C4-2B (cell line): ENCODE measurements around the gene GMEB2.
"Not testable (repeated sequence)": the region's sequence is repeated elsewhere in the genome, so short reads cannot be mapped to it uniquely, and the experiment has no call there.

ENCODE experiments used
- H3K27ac ChIP-seq: fragments of 450-650 bp; 2 replicates; pipeline ENCODE4 v1.5.1; 2017
- ZFX ChIP-seq: fragments of 450-650 bp; IDR thresholded peaks from 2 replicates; pipeline ENCODE4 v1.6.1; 2017
- TF ChIP-seq, protein P1 (sequence below): fragments of 450-650 bp; conservative IDR thresholded peaks from 2 replicates; pipeline ENCODE4 v1.5.1; 2017; ENCODE audit warnings: mild to moderate bottlenecking

GMEB2 gene

DNA sequence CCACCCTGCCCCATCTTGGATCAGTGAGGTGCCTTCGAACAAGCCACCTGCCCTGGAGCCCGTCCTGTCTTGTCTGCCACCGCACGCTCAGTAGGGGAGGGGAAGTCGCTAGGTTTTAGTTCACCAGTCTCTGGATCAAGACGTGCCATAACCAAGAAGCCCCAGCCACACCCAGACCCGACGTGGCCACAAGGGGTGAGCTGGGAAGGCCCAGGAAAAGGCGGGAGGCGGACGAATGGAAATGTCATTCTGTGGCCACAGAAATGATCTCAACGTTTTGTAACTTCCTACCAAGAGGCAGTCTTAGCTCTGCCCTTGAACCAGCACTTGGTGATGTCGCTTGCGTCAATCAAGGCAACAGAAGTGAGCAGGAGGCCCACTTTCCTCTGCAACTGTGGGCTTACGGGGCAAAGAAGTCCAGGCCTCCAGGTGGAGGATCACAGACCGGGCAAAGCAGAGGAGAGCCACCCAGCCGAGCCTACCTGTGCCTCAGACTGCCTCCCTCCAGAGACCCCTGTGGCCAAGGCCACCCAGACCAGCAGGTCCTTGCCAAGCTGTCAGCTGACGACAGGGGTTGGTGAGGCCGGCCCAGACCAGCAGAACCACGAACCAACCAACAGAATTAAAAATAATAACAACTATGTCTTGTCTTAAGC lies 14.5 kb downstream of the GMEB2 start:
- H3K27ac ChIP-seq: no peak overlapping the region
- TF ChIP-seq, protein P1, sequence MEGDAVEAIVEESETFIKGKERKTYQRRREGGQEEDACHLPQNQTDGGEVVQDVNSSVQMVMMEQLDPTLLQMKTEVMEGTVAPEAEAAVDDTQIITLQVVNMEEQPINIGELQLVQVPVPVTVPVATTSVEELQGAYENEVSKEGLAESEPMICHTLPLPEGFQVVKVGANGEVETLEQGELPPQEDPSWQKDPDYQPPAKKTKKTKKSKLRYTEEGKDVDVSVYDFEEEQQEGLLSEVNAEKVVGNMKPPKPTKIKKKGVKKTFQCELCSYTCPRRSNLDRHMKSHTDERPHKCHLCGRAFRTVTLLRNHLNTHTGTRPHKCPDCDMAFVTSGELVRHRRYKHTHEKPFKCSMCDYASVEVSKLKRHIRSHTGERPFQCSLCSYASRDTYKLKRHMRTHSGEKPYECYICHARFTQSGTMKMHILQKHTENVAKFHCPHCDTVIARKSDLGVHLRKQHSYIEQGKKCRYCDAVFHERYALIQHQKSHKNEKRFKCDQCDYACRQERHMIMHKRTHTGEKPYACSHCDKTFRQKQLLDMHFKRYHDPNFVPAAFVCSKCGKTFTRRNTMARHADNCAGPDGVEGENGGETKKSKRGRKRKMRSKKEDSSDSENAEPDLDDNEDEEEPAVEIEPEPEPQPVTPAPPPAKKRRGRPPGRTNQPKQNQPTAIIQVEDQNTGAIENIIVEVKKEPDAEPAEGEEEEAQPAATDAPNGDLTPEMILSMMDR: no peak
- TF ChIP-seq ZFX: no peak

DNA sequence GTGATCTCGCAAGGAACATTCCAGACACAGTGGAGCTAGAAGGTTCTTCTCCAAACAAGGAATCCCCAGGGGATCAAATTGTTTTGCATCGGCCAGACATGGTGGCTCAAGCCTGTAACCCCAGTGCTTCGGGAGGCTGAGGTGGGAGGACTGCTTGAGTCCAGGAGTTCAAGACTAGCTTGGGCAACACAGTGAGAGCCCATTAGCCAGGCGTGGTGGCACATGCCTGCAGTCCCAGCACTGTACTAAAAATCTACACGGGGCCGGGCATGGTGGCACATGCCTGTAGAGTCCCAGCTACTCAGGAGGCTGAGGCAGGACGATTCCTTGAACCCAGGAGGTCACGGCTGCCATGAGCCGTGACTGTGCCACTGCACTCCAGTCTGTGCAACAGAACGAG lies 15.3 kb downstream of the GMEB2 start:
- H3K27ac ChIP-seq: no peak overlapping the region
- no peak for TF ChIP-seq ZFX
- TF ChIP-seq, protein P1: no peak

DNA sequence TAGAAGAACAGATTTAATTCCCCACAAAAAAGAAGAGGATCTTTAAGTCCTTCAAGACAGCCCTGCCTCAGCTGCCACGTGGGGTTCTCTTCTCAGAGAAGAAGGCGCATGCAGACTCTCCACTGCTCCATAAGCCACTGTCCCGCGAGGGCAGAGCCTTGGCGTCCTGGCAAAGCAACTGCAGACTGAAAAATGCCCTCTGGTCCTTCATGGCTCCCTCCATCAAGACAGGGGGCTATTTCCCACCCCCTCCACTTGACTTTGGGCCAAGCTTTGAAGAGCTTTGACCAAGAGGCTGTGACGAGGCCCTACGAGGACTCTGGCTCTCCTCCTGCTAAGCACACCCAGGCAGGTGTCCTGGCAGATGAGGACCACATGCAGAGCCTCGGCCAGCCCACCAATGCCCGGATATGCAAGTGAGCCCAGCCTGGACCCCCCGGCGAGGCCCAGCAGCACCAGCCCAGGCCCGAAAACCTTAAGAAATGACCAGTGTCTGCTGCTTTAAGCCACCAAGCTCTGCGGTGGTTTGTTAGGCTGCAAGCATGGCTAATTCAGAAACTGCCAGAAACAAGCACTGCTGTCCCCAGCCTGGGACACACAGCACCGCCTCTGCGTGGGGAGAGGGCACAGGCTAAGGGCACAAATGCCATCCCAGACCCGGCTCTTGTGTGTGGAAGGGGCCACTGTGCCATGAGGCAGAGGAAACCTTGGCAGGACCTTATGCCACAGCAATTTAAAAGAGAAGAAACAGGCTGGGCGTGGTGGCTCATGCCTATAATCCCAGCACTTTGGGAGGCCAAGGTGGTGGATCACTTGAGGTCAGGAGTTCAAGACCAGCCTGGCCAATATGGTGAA lies 16.1 kb downstream of the GMEB2 start:
- no peak overlapping the region for H3K27ac ChIP-seq
- TF ChIP-seq, protein P1: no peak
- no peak for TF ChIP-seq ZFX

DNA sequence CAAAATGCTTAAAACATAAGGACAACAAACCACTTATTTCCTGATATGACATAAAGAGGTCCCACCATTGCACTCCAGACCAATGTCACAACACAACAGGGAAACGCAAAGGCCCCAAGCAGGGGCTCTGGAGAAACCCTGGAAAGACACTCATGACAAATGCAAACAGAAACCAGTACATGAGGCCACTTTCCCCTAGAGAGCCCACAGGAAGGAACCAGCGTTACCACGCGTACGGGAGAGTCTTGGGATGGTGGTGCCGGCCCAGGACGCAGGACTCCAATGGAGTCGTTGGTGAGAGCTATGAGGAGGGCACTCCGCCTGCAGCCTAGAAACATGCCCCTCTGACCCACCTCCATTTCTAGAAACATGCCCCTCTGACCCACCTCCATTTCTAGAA lies 20.2 kb downstream of the GMEB2 start:
- no peak for TF ChIP-seq ZFX
- TF ChIP-seq, protein P1: no peak
- no peak overlapping the region for H3K27ac ChIP-seq

DNA sequence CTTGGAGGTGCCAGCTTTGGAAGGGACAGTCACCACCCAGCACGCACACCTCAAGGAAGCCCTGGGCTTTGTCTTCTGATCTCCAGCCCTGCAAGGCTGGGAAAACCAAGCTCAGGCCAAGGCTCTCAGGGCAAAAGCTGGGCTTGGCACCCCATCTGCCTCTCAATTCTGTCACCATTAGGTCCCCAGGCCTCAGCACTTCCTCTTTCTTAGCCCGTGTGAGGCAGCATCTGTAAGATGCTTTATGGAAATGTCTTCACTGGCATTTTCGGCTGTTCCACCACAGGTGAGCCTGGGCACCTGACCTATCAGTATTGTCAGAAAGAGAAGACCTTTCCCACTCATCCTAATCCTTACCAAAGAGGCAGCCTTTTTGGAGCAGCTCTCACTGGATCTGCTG lies 24.6 kb downstream of the GMEB2 start:
- no peak overlapping the region for H3K27ac ChIP-seq
- no peak for TF ChIP-seq ZFX

DNA sequence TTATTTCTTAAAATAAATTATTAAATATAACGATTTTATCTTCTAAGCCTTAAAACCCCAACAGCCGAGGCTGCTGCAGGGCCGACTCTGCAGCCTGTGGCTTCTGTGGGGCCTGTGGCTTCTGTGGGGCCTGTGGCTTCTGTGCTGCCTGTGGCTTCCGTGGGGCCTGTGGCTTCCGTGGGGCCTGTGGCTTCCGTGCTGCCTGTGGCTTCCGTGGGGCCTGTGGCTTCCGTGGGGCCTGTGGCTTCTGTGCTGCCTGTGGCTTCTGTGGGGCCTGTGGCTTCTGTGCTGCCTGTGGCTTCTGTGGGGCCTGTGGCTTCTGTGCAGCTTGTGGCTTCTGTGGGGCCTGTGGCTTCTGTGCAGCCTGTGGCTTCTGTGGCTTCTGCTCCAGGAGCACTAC lies 25.2 kb downstream of the GMEB2 start:
- H3K27ac ChIP-seq: not testable (repeated sequence)

DNA sequence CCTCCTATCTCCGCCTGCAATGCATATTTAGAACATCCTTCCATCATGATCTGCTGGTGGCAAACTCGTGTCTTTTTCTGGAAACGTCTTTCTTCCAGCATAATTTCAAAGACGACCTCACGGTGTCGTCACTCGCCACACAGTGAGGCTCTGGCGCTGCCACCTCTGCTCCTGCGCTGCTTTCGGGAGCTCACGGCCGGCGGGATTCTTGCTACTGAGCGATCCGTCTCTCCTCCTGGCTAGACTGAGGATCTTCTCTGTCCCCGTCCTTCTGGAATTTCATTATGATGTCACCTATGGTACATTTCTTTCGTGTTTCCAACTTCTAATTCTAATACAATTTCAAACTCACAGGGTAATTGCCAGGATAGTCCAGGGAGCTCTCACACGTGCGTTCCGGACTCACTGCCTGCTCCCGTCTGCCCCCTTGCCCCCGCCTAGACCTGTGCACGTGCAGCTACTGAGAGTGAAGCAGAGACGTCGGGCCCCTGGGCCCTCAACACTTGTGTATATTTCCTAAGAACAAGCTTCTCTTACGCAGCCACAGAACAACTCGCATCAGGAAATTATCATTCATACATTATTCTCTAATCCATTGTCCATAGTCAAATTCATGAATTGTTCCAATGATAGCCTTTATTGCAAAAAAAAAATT lies 27.4 kb downstream of the GMEB2 start:
- TF ChIP-seq ZFX: no peak
- TF ChIP-seq, protein P1: no peak
- H3K27ac ChIP-seq: no peak overlapping the region
